Erythroblast (primary cell): Measurements from ENCODE around the gene DOCK9.

Experiments used
- GATA1 ChIP-seq: IDR thresholded peaks from 2 replicates; pipeline ENCODE4 v1.6.1; 2011; ENCODE audit warnings: low read depth, mild to moderate bottlenecking, control low read depth, low read length, moderate library complexity
- POLR2A ChIP-seq: IDR thresholded peaks from 2 replicates; pipeline ENCODE4 v1.6.1; 2011; ENCODE audit warnings: mild to moderate bottlenecking, low read length

- TF ChIP-seq POLR2A, result no peak
- no peak for TF ChIP-seq GATA1
Measured at GRCh38 chr13:98778749-98779148, 199.1 kb downstream of the DOCK9 start.
